Left hindlimb (tissue), 1 donor: ENCODE measurements around the gene ACTL6B.
"Not testable (repeated sequence)": the region's sequence is repeated elsewhere in the genome, so short reads cannot be mapped to it uniquely, and the experiment has no call there.

Experiments
- DNase-seq: peaks from one replicate; pipeline ENCODE4 v3.0.0-alpha.2; 2018

Gene ACTL6B

DNA sequence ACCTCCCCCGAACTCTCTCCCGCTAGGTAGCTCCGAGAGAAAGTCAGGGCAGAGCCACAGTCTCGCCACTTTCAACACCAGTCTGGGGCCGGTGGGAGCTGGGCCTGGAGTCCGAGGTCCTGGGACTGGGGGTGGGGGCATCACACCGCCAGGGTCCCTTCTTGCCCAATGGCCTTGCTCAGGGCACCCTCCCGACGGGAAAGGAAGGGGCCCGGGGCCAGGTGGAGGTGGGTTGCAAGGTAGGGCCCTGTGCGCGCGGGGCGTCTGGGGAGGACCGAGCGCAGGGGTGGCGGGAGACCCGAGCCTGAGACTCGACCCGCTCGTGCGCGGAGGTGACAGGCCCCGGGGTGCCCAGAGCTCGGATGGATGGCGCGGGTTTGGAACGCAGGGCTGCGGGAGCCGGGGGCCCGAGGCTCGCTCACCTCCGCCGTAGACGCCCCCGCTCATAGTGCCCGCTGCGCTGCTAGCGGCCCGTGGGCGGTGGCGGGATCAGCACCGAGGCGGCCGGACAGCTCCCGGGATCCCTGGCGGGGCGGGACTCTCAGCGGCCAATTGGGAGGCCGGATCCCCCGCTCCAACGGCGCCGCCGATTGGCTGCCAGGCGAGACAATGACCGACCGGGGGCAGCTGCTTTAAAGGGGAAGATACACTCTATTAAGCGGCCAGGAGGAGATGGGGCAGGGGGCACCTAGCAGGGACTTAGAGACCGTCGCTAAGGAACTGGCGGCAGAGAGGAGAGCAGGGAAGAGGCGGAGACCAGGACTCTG is at the start of gene ACTL6B:
TSS of gene ACTL6B (minus strand) at position 541 of the 767 bp plus-strand sequence. CDS start at position 447, 94 bp downstream.
- DNase-seq, result peak; percentile 74

DNA sequence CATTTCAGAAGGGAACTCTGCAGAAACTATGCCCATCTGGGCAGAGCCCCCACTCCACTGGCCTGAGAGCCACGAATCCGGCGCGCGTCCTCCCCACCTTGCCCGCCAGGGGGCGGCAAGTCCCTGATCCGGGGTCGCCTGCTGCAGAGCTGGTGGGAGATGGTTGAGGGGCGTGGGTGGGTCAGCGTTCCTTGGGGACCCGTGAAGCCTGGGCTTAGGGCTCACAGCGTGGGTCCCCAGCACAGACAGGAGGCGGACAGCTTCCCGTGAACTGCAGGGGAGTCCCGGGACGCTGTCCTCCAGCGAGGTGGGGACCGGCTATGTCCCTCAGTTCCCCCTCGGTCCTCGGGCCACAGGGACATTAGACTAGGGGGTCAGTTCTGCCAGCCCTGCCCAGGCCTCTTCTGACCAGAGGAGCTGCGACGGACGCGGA is 49.1 kb upstream of the ACTL6B start:
- DNase-seq, result peak; percentile 90

DNA sequence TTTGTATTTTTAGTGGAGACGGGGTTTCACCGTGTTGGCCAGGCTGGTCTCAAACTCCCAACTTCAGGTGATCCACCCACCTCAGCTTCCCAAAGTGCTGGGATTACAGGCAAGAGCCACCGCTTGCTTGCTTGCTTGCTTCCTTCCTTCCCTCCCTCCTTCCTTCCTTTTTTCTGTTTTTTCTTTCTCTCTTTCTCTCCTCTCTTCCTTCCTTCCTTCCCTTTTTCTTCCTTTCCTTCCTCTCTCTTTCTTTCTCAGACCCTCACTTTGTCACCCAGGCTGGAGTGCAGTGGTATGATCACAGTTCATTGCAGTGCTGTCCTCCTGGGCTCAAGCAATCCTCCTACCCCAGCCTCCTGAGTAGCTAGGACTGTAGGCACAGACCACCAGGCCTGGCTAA is 44.8 kb upstream of the ACTL6B start:
- DNase-seq, result not testable (repeated sequence)

DNA sequence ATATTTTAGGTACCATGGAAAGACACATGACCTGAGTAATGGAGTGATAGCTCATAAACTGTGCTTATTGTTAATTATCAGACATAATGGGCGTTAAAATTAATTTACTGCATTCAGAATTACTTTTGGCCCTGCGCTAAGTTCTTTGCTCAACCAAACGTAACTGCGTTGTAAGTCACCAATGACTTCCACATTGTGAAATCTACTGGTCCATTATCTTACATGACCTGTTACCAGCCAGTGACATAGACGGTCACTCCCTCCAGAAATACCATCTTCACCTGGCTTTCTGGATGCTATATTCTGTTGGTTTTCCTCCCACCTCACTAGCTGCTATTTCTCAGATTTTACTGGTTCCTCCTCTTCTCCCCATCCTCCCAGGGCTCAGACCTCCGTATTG is 42.8 kb upstream of the ACTL6B start:
- no peak for DNase-seq

DNA sequence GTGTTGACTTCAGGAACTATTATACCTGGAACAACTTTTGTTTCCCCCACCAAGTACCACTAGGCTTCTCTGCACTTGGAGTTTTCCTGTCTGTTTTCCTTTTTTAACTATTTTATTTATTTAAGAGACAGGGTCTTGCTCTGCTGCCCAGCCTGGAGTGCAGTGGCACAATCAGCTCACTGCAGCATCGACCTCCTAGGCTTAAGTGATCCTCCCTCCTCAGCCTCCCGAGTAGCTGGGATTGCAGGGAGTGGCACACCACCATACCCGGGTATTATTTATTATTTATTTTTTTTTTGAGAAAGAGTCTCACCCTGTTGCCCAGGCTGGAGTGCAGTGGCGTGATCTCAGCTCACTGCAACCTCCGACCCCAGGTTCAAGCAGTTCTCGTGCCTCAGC is 39.9 kb upstream of the ACTL6B start:
- DNase-seq, result no peak

DNA sequence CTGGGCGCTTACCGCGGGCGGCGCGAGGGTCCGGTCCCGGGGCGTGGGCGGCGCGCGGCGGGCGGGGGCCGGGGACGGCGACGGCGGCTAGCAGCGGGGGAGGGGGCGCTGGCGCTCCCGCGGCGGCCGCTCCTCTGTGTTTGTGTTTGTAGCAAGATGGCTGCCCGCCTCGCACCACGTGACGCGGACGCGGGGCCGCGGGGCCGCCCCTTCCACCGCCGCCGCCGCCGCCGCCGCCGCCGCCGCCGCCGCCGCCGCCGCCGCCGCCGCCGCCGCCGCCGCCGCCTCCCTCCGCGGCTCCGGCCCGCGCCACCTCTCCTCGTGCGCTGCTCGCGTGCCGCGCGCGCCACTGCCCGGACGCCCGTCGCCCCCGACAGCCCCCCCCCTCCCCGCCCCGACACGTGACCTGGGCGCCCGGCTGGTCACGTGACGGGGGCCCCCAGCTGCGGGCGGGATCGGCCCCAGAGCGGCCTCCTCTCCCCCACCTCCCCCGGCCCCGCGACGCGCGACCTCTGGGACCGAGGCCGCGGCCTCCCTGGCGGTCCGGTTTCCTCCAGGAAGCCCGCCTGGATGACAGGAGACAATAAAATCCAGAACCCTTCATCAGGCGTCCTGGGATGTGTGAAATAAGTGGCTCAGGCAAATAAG is 38.0 kb upstream of the ACTL6B start, which contains the start of gene GIGYF1:
TSS of gene GIGYF1 (minus strand) at position 153 of the 648 bp plus-strand sequence. CDS start 6,012 bp downstream, outside the sequence.
- peak; percentile 83 for DNase-seq

DNA sequence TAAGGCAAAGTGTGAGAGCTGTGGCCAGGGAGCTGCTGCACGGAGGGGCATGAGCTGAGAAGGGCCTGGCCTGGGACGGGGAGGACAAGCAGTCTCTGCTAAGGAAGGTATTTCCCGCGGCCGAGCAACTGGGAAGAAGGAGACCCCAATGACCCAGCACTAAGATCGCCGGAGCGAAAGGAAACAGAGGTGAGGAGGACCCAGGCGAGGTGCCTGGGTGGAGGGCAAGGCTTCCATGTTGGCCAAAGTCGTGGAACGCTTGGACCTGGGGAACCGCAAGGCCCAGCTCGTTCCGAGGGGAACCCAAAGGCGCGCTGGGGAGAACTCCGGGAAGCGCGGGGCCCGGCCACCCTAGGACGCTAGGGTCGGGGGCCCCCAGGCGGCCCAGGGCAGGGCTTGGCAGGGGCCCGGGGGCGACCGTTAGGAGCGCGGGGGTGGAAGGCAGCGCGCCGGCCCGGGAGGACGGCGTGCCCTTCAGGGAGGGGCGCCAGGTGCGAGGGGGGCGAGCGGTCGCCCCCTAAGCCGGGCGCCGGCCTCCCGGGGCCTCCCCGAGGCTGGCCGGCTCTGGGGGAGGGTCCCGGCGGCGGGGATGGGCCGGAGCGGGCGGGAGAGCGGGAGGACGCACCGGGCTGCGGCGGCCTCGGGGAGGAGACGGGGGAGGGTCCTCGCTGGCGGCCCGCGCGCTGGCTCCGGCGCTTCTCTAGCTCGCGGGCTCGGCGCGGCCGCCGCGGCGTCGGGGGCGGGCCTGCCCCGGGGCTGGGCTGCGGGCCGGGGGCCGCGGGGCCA is 37.3 kb upstream of the ACTL6B start:
- DNase-seq, result no peak

DNA sequence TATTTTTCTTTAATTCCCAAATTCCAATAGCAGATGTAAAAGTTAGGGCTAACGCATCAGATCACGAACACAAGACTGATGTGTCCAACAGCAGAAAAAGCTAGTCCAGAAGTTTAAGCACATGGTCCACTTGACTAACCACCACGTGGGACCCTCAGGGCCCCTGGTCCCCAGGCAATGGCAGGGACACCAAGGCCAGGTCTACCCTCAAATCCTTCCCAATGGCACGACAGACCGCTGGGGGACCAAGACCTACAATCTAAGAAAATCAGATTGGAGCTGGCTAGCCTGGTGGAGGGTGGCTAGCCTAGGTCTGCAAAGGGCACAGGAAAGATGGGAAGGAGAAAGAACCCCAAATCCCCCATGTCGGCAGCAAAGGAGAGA is 36.3 kb upstream of the ACTL6B start:
- DNase-seq, result no peak

DNA sequence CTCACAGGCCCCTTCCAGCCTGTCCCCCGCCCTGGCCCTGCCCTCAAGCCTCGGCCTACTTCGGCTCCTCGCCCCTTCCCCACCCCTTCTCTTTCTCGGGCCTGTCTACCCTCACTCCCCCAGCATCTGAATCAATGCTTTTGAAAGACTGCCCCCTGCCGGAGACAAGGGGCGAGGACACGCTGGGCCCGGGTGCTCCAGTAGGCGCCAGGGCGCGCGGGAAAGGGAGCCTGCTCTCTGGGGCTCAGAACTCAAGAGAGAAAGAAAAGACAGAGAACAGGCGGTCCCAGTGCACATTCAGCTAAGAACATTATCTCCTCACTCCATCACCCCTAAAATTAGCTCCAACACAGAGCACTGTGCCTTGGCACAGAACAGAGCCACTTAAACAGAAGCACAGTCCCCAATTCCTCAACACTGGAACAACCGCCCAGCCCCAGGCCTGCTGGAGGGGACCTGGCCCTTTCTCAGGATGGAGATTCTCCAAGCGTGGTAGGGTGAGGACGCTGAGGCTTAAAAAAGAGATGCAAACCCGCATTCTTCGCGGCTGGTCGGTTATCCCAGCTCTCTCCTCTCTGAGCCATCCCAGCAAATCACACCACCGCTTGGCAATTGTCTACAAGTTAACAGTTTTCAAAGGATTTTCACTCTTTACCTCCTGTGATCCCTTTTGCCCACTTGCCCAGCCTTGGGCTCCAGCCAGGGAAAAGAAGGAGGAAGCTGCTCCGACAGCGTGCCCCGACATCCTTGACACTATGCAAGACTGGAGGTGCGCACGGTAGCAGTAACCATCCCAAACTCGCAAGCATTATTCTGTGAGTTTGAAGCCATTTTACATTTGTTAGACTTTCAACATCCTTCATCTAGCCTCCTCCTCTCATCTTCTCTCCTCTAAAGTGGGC is 35.7 kb upstream of the ACTL6B start:
- DNase-seq, result peak; percentile 83

DNA sequence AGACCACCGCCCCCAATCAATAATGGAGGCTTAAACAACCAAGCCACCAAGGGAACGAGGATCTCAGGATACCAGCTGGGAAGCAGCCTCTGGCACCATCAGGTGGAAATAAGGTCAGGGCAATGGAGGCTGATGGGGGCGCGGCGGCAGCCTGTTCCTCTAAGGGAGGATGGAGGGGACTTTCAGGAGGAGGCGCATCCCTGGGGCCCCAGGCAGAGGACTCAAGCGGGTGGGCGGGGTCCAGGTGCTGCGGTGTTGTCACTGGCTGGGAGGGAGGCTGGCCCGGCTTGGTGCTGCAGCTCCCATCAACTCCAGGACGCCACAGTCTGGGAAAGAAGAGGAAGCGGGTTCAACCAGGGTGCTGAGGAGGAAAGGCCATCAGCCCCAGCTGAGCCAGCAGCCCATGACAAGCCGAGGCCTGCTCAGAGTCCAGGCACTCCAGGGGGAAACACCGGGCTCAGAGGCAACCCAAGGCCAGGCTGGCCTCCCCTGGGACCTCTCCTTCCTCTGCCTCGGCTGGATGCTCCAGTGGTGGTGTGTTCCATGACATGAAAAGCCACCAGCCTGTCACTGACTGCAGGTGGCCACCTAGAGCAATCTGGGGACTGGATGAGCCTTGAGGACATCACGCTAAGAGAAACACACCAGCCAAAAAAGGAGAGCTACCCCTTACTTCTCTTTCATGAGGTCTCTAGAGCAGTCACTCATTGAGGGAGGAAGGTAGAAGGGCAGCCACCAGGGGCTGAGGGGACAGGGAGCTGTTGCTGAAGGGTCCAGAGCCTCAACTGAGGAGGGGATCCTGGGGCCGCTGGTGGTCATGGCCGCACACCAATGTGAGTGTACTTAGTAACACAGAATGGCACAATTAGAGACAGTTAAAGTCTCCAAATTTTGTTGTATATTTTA is 33.2 kb upstream of the ACTL6B start:
- DNase-seq, result no peak

DNA sequence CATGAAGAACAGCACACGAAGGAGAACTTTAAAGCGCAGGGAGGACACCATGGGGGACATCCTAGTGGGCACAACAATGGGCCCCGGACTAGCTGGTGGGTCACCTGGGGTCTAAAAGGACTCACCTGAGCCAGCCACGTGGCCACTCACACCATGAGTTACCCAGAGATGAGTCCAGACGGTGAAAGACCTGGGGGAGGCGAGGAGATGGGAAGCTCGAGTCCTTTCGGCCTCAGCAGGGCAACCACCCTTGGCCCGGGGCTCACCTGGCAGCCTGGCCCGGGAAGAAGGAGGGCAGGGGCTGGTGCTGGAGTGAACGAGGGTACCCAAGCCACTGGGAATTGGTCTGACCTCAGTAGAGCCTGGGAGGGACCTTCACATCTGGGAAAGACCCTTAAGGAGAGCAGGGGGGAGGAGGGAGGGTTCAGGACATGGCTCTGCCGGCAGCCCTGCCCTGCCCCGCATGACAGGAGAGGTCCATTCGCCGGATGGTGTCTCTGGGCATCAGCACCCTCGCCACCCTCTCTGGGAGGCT is 32.1 kb upstream of the ACTL6B start:
- no peak for DNase-seq

DNA sequence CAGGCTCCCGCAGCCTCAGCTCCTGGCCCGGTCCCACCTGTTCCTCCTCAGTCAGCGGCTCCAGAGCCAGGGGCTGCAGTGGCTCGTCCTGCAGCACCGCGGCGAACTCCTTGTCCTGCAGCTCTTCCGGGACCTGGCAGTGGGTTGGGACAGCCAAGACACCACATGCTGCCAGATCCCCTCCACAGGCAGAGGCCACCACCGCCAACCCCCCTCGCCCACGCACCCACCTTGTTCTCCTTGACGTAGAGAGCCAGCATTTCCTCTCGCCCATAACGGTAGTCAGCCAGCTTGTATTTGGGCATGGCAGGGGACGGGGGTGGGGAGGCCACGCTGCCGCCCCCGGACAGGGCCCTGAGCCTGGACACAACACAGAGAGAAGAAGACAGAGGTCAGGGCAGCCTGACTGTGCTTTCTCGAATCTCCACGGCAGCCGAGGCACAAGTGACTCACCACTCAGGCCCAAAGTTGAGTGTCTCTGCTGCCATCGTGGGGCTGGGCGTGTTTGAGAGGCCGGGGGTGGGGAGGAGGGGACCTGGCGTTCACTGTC is 31.6 kb upstream of the ACTL6B start:
- no peak for DNase-seq

DNA sequence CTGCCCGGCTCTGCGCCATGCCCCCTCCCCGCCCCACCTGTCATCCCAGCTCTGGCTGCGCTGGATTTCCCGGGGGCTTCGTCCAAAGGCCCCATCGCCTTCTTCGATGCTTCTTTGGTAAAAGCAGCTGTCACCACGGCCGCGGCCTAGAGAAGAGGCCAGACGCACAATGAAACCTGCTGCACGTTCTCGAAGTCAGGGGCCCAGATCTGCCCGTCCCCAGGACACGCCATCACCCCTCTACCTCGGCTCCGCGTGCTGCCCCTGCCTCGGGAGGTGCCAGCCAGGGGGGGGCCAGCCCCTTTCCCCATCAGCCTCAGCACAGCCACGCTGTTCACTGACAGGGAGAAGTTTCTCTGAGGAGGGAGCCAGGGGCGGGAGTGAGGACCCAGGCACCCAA is 31.0 kb upstream of the ACTL6B start:
- no peak for DNase-seq

DNA sequence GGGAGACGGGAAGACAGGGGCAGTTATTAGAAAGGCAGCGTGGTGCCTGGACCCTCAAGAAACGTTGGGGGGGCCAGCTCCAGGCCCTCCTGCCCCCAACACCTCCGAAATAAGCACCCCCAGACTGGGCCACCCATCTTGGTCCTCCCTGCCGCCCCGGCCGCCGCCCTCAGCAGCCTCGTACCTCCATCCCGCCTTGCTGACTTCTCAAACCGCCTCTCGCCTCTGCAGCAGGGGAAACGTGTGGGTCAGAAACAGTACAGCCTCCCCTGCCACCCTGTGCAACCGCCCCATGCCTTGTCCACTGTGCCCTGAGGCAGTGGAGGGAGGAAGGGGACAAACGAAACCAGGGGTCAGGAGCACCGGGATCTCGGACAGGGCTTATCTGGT is 30.6 kb upstream of the ACTL6B start:
- DNase-seq, result no peak

DNA sequence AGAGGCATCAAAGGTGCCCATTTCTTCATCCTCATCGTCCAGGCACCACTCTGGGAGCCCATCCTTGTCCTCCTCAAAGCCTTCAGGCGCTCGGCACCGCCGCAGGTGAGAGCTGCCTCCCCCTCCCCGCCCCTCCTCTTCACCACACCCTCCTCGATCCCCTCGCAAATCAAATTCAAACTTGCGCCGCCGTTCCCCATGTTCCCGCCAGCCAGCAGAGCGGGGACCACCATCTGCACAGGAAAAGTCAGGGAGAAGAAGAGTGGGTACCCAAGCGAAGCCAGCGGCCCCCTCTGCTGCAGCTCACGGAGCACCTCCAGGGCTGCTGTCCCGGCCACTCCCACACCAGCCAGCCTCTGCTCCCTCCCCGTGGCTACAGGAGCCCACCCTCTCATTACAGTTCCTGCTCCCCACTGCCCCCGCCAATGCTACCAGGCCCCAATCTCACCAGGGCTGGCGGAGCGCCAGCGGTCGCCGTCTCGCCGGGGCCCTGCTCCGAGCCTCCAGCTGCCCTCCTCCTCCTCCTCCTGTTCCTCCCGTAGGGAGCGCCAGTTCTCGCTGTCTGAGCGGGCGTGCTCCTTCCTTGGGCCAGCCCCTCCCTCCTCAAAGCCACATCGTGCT is 30.1 kb upstream of the ACTL6B start:
- DNase-seq, result no peak

DNA sequence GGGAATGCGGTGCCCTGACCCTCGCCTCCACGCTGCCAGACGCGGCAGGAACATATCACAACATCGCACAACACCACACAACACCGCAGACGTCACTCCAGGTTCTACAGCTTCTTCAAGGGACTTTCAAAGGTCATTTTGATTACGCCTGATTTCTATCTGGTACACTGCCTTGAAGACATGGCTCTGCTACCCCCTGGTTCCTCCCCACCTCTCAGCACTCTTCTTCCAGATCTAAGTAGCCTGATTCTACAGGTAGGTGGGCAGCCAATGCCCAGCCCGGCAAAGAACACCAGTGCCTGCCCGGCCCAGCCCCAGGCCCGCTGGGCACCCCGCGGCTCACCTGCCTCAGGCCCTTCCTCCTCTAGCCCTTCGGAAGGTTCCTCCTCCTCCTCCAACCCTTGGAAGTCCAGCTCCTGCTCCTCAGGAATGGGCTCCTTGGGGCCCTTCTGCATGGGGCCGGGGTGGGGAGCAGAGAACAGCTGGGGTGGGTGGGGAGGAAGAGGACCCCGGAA is 29.4 kb upstream of the ACTL6B start:
- DNase-seq, result no peak

DNA sequence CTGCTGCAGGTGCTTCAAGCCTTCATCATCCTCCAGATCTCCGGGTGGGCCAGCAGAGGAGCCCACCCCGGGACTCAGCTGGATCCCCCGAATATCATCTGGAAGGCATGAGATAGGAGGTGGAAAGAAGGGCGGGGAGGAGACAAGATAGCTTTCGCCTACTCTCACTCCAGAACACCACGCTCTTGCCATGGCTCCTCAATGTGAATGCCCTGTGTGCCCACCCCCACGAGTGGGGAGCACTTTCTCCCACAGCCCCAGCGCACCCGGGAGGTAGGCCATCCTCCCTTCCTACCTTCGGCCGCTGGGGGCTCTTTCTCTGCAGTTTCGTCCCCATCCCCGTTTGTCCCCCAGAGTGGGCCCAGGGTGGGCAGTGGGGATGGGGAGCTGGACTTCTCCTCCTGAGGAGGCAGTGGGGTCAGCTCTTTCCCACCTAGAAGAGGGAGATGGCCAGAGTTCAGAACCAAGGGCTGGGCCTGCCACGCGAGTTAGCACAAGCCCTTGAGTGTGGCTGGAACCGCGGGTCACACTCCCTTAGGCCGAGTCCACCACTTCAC is 28.9 kb upstream of the ACTL6B start:
- DNase-seq, result no peak

DNA sequence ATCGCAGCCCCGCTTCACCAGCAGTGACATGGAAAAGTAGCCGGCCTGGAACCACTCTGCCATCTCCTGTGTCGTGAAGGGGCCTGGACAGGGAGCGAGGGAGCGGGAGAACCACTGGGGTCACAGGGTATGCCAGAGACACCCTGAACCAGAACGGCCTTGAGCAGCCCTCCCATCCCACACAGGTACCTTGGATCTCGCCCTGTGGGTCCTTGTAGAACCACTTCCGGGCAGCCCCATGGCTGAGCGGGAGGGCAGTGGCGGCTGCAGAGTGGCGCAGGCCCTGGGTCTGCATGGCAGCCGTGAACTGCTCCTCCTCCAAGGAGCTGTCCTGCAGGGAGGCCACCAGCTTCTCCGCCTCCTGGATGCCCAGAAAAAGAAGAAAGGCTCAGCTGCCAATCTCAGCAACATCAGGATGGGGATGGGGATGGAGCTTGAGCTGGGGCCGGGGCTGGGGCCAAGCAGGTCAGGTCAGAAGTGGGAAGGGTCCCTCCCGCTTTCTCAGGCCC is 28.3 kb upstream of the ACTL6B start:
- no peak for DNase-seq
